Endodermal cell (in vitro differentiated cells): ENCODE measurements around the gene C5AR1. TPM values are rescaled to one million over a fixed set of nuclear protein-coding genes. Genes with fewer than 3 reads are reported as not detected.
A peak's percentile ranks its signal among the peaks of the same experiment; 100 is the strongest.

Experiments used
- DNase-seq: peaks from one replicate; pipeline ENCODE4 v3.0.0-alpha.2; 2017
- H3K27ac ChIP-seq: 2 replicates; pipeline ENCODE4 v1.5.1; 2013; ENCODE audit warnings: mild to moderate bottlenecking, low read depth, low read length, moderate library complexity
- H3K27me3 ChIP-seq: 2 replicates; pipeline ENCODE4 v1.6.1; 2013; ENCODE audit warnings: mild to moderate bottlenecking, low read length, moderate library complexity; ENCODE audit not compliant: insufficient read depth, control insufficient read depth, poor library complexity, severe bottlenecking
- H3K36me3 ChIP-seq: 2 replicates; pipeline ENCODE4 v1.7.0; 2013; ENCODE audit warnings: mild to moderate bottlenecking, low read length, moderate library complexity; ENCODE audit not compliant: control insufficient read depth, insufficient read depth
- H3K4me1 ChIP-seq: one replicate; pipeline ENCODE4 v1.7.0; 2013; ENCODE audit warnings: low read length; ENCODE audit not compliant: control insufficient read depth, insufficient read depth
- H3K4me3 ChIP-seq: 2 replicates; pipeline ENCODE4 v1.5.1; 2013; ENCODE audit warnings: mild to moderate bottlenecking, low read length, moderate library complexity
- H3K9ac ChIP-seq: 2 replicates; pipeline ENCODE4 v1.6.1; 2013; ENCODE audit warnings: mild to moderate bottlenecking, low read length, moderate library complexity; ENCODE audit not compliant: poor library complexity, severe bottlenecking; ENCODE audit errors: extremely low read depth
- H3K9me3 ChIP-seq: 2 replicates; pipeline ENCODE4 v1.6.1; 2013; ENCODE audit warnings: mild to moderate bottlenecking, low read length, moderate library complexity; ENCODE audit not compliant: control insufficient read depth
- H3K27ac Mint-ChIP-seq: 2 replicates; pipeline ENCODE4 v1.8.0; 2020; ENCODE audit warnings: mixed read lengths
- H3K27me3 Mint-ChIP-seq: 2 replicates; pipeline ENCODE4 v1.8.0; 2021; ENCODE audit warnings: mild to moderate bottlenecking, mixed read lengths; ENCODE audit not compliant: insufficient read depth
- H3K36me3 Mint-ChIP-seq: 2 replicates; pipeline ENCODE4 v1.8.0; 2020; ENCODE audit warnings: low read depth, mixed read lengths
- H3K4me1 Mint-ChIP-seq: 2 replicates; pipeline ENCODE4 v1.8.0; 2020; ENCODE audit warnings: mixed read lengths
- H3K4me3 Mint-ChIP-seq: 2 replicates; pipeline ENCODE4 v1.8.0; 2020; ENCODE audit warnings: mild to moderate bottlenecking, moderate library complexity, mixed read lengths
- H3K9me3 Mint-ChIP-seq: 2 replicates; pipeline ENCODE4 v1.8.0; 2020; ENCODE audit warnings: mild to moderate bottlenecking, mixed read lengths
- CTCF ChIP-seq: fragments of 200-600 bp; sonication (generic); conservative IDR thresholded peaks from 2 replicates; pipeline ENCODE4 v1.5.0; 2021; ENCODE audit warnings: antibody characterized with exemption, mild to moderate bottlenecking
- whole genome bisulfite sequencing, 2 experiments: methylation state at CpG; one replicate each; pipeline versions ENCODE4 v1.1.5 to v1.1.7; 2013; ENCODE audit warnings: missing lambda C conversion rate in 2 of 2, mixed read lengths in 1 of 2; ENCODE audit not compliant: insufficient coverage in 1 of 2, insufficient read length in 1 of 2; 5-methylcytosine and 5-hydroxymethylcytosine counted together
- total RNA-seq, 2 donors: library from RNA; stranded (reverse); fragmentation: NEBNext Ultra II Directional in 1 of 2; extraction: Animal tissue kit (Norgen Biotek cat#: 25700) in 1 of 2; gene quantifications; 2 replicates in 1 of 2; 3 replicates in 1 of 2; pipeline ENCODE4 v1.2.1, GENCODE V29; 2021

C5AR1 gene
- total RNA-seq, 2 donors from 2014 or later = 0.48 TPM; not detected in 1

- no peaks in the 10 kb centered on the region for H3K27me3 ChIP-seq
- peaks cover 3% of the 10 kb centered on the region for H3K9me3 Mint-ChIP-seq
- TF ChIP-seq CTCF = peak; percentile 98
- no peaks in the 10 kb centered on the region for H3K4me1 ChIP-seq
- peaks cover 3% of the 10 kb centered on the region for H3K27me3 Mint-ChIP-seq
- DNase-seq = peak; percentile 99
- peaks cover 30% of the 10 kb centered on the region for H3K36me3 ChIP-seq
- 5 to 6% methylated on average over 53 to 63 of the region's 63 CpGs for WGBS, 2 experiments
- H3K9ac ChIP-seq = peak within 1 kb of the TSS; percentile 78
- peak within 1 kb of the TSS; percentile 100 for H3K4me3 ChIP-seq
- peak within 1 kb of the TSS; percentile 95 for H3K4me3 Mint-ChIP-seq
- H3K9me3 ChIP-seq = no peaks in the 10 kb centered on the region
- H3K36me3 Mint-ChIP-seq = peaks cover 34% of the 10 kb centered on the region
- no peak within 1 kb of the TSS for H3K27ac ChIP-seq
- H3K27ac Mint-ChIP-seq = peak within 1 kb of the TSS; percentile 95
- H3K4me1 Mint-ChIP-seq = peaks cover 15% of the 10 kb centered on the region
Measured at GRCh38 chr19:47348819-47349795, 39.4 kb downstream of the C5AR1 start, which contains the start of gene DHX34. Gene DHX34 (plus strand): TSS chr19:47349315. CDS start chr19:47353031, 3,716 bp downstream.

- Mint-ChIP-seq H3K4me3 (peak overlapping the region; percentile 95), H3K36me3 (peaks cover 49% of the 10 kb centered on the region), H3K4me1 (peaks cover 15% of the 10 kb centered on the region), H3K9me3 (peaks cover 3% of the 10 kb centered on the region), H3K27me3 (peaks cover 3% of the 10 kb centered on the region), H3K27ac (no peak overlapping the region)
- WGBS, 2 experiments = 97 to 98% methylated on average over 6 of the region's 6 CpGs
- no peak for DNase-seq
- H3K4me1 ChIP-seq = no peaks in the 10 kb centered on the region
- no peak overlapping the region for H3K9ac ChIP-seq
- no peaks in the 10 kb centered on the region for H3K9me3 ChIP-seq
- no peaks in the 10 kb centered on the region for H3K27me3 ChIP-seq
- H3K36me3 ChIP-seq = peaks cover 43% of the 10 kb centered on the region
- no peak for TF ChIP-seq CTCF
- peak overlapping the region; percentile 100 for H3K4me3 ChIP-seq
- no peak overlapping the region for H3K27ac ChIP-seq
Measured at GRCh38 chr19:47350630-47351029, 41.0 kb downstream of the C5AR1 start.

- H3K27ac Mint-ChIP-seq = no peak overlapping the region
- no peak for TF ChIP-seq CTCF
Measured at GRCh38 chr19:47351548-47351947, 41.9 kb downstream of the C5AR1 start.

More at GRCh38 chr19:47351548-47351947, 41.9 kb downstream of the C5AR1 start:
- Histone ChIP-seq H3K36me3 (peaks cover 53% of the 10 kb centered on the region), H3K4me3 (no peak overlapping the region), H3K4me1 (no peaks in the 10 kb centered on the region), H3K27ac (no peak overlapping the region), H3K9ac (no peak overlapping the region), H3K27me3 (no peaks in the 10 kb centered on the region), H3K9me3 (no peaks in the 10 kb centered on the region)
- H3K9me3 Mint-ChIP-seq = peaks cover 3% of the 10 kb centered on the region
- peaks cover 3% of the 10 kb centered on the region for H3K27me3 Mint-ChIP-seq
- 58 to 87% methylated on average over 2 to 3 of the region's 3 CpGs for WGBS, 2 experiments
- H3K4me1 Mint-ChIP-seq = peaks cover 15% of the 10 kb centered on the region
- peak; percentile 75 for DNase-seq
- peak overlapping the region; percentile 23 for H3K4me3 Mint-ChIP-seq
- peaks cover 59% of the 10 kb centered on the region for H3K36me3 Mint-ChIP-seq
